Activated CD4-positive, CD25-positive, alpha-beta regulatory T cell (primary cell): Measurements from ENCODE around the gene CYBC1.

Source experiments
- DNase-seq, 4 experiments: peaks; one replicate each; lab custom pipeline; 2025; lab: John Stamatoyannopoulos, UW

CYBC1 gene

DNA sequence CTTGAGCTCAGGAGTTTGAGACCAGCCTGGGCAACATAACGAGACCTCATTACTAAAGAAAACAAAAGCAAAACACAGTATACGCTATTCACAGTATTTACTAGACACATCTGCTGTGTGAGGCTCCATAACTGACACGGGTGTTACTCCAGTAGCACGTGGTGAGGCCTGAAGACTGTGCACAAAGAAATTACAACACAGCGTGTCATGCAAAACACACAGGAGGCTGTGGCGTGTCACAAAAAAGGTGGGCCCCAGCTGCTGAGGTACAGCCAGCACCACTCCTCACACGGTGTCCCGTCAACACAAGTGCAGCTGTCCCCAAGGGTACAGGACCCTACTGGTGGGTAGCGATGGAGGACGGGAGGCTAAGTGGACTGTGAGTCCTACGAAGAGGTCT lies 2.7 kb downstream of the CYBC1 start:
- no peak for DNase-seq

DNA sequence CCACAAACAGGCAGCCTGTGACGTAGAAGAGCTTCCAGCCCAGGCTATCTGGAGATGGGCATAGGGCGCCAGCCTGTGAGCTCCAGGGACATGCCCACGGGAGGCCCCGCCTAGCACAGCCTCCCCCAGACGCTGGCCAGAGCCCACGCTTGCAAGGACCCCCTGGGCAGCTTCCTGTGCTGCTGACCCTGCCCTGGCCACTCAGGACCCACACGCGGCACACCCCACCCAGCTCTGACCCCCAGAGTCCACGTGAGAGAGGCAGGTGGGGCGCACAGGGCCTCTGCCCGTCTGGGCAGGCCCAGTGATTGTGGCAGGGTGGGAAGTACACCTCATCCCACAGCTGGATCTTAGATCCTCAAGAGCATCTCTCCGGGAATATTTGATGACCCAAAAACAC lies 3.9 kb downstream of the CYBC1 start:
- DNase-seq = no peak

DNA sequence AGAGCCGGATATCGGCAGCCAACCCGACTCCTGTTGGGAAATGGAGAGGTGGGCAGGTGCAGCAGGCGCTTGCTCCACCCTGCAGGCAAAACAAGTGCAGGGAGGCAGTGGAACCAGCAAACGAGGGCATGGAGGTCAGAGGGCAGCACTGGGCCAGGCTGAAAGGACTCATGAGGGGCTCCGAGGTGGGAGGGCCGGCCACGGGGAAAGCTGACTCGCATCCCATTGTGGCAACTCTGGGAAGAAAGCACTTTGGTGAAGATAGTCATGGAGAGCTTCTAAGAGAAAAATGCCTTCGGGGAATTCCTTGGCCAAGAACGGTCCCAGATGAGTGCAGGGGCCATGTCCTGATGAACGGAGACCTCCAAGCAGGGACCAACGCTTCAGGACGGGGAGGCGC lies 4.4 kb downstream of the CYBC1 start:
- DNase-seq = no peak

DNA sequence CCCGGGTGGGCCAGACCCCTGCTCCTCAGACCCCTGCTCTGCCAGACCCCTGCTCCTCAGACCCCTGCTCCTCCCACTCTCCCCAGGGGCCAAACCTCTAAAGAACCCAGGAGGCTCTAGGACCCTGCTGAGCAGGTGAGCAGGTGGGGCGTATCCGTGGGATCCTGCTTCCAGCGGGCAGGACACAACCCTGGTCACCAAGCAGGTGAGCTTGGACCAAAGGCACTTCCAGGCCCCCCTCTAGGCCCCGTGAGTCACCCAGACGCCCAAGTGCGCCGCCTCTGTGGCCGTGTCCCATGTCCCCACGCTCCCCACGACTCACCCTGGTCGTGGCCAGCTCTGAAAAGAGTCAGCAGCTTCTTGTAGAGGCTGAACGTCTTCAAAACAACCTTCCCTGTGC lies 5.0 kb downstream of the CYBC1 start:
- no peak for DNase-seq

DNA sequence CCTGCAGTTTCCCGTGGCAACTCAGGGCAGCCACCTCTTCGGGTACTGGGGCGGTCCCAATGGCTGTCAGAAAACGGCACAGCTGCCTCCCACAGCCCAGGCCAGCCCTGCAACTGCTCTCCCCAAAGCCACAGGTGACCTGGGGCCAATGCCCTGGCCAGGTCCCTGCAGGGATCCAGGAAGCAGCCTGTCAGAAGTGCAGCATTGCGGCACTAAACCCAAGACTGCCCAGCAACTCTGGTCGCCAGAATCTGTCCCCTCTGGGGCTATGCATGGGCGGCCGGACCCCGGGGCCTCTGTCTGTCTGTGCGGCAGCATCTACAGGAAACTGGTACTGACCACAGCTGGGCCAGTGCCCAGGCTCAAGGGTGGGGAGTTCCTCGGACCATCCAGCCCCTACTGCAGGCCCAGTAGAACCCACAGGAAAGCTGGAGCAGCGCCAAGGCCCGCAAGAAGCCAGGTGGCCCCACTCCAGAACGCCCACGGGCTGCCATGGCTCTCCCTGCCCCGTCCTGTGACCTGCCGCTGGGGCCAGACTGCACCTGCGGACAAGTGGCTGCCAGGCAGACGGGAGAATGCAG lies 5.5 kb downstream of the CYBC1 start:
- no peak for DNase-seq

DNA sequence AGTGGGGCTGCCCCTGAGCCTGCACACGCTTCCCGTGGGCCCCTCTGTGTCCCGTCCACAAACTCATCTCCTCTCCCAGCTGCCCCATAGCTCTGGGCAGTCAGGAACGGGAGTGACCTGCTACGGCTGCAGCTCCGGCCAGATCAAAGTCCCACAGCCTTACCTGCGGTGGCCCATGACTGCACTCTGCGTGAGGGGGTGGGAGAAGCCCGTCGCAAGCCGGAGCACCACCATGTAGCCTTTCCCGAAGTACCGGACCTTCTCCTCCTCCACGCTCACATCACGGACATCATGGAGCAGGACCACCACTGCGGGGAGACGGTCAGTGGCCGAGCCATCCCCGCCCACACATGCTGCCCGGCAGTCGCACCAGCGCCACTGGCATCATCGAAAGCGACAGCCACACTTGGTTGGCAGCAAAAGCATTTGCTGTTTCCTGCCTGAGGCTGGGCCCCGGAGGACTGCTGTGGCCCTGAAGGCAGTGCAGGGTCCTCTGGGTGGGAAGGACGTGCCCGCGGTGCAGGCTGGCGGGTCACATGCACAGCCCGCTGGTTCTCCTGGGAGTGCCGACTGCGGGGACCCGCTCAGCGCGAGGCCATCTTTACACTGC lies 6.2 kb downstream of the CYBC1 start:
- DNase-seq = no peak

DNA sequence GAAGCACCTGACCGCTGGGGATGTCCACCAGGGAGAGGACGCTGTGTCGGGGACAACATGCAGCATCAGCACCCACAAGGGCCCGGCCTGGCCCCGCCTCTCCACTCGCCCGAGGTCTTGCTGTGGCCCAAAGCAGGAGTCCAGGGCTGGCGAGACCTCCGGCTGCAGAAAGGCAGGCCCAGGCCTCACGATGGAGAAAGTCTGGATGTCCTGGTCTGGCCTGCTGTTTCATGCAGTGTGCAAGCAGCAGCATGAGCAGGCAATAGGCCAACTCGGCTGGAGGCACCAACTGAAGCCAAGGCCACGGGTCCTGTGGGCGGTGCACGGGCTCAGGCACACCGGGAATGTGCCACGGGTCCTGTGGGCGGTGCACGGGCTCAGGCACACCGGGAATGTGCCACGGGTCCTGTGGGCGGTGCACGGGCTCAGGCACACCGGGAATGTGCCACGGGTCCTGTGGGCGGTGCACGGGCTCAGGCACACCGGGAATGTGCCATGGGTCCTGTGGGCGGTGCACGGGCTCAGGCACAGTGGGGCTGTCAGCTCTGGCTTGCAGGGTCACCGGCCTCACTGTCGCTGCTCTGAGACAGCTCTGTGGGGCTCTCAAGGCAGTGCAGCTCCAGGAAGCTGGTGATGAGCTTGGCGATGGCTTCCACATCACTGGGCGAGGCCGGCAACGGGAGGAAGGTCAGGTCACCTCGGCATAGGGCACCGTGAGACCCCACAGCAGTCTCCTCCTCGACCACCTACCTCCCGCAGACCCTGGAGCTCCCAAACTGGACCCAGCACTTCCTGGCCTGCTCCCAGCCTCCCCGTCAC lies 6.9 kb downstream of the CYBC1 start:
- DNase-seq = no peak

DNA sequence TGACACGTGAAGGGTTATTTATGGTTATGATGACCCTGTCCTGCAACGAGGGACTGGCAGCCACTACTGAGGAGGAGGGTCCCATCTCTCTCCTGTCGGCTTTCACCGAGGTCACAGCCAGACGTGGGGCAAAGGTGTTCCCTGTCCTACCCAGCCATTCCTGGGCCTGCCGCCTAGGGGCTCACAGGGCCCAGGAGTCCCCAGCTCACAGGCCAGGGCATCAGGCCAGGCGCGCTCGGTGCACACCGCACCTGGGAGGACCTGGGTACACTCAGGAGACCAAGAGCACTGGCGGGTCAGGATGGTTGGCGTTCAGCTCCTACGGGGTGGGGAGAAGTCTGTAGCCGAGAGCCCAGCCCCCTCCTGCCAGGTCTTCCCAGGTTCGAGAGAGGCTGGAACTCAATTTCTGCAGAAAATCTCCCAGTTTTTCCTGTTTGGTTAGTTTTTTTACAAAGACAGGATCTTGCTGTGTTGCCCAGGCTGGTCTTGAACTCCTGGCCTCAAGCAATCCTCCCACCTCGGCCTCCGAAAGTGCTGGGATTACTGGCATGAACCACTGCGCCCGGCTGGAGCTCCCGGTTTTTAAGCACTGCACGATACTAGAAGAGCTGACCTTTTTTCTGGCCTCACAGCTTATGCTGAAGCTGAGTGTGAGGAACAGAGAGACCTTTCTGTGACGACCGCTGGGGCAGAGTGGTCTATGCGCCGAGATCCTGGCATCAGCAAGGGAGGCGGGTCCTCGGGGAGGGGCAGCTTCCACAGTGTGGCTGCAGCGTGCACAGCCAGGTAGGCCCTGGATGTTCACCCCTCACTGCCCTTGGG lies 7.7 kb downstream of the CYBC1 start:
- no peak for DNase-seq

- no peak for DNase-seq
Observed at GRCh38 chr17:82441691-82442487, 8.7 kb downstream of the CYBC1 start.

GRCh38 chr17:82440991-82441627 lies 9.4 kb downstream of the CYBC1 start:
- no peak for DNase-seq

DNA sequence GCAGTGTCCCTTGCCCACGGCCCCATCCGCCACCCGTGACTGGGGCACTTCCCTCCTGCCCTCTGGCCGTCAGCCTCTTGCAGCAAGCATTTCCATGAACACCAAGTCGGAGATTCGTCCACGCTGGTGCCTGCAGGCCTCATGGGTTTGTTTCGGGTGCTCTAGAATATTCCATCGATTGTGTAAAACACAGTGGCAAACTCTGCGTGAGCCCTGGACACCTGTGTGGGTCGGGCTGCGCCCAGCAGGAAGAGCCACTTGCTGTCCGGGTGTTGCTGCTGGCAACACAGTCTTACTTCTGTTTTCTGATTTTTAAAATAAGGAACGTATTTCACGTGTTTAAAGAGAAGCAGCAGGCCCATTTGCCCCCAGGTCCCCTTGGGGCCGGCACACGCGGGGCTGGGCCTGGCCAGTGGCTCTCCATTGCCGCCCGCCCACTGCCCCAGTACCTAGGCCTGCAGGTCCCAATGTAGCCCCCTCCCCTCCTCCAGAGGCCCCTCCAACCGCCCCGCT lies 10.0 kb downstream of the CYBC1 start:
- no peak for DNase-seq

DNA sequence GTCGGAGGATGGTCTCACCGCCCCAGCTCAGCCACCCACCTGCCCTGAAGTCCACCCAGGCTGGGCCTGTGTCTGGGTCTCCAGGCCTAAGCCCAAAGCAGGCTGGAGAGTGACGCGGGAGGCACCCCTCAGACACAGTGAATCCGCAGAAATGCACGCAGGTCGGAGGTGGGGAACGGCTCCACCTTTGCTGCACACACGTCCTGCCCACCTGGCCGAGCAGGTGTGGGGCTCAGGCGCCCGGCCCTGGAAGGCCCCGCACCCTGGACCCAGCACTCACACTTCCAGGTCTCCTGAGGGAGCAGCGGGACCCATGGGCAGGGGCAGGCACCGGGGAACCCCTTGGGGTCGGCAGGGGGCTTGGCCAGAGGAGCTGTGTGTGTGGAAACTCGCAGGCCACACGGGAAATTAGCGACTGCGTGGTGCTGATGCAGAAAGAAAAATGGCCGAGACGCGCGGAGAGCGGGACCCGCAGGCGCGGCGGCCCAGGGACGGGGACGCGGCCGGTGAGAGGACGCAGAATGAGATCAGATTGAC lies 10.7 kb downstream of the CYBC1 start:
- DNase-seq = no peak

- no peak for DNase-seq
Observed at GRCh38 chr17:82439194-82439828, 11.2 kb downstream of the CYBC1 start.

GRCh38 chr17:82438401-82439193 lies 12.0 kb downstream of the CYBC1 start:
- DNase-seq = no peak

- no peak for DNase-seq
Observed at GRCh38 chr17:82437325-82437668, 13.3 kb downstream of the CYBC1 start.

DNA sequence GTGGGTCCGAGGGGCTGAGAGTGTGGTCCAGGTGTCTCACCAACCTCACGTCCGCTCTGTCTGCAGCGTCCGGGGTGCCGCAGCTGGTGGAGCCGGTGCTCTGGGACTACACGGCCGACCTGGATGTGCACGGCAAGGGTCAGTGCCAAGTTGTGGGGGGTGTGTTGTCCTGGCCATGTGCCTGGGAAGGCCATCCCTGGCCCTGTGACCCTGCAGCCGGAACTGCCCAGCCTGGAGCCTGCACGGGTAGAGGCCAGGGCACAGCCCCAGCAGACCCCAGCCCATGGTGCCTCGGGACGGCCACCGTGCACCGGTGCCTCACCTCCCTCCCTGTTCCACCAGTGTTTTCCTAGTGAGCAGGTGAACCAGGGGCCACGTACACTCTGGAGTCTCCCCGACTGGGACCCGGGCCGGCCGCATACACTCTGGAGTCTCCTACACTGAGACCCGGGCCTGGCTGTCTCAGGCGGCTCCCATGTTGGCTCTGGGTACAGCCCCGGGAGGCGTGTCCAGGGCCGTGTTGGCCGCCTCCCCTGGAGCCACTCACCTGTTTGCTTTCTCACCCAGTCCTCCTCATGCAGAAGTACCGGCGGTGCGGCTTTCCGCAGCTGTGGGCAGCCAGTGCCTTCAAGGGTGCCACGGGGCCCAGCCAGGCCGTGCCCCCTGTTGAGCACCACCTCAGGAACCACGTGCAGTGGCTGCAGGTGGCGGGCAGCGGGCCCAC lies 13.8 kb downstream of the CYBC1 start:
- no peak for DNase-seq

DNA sequence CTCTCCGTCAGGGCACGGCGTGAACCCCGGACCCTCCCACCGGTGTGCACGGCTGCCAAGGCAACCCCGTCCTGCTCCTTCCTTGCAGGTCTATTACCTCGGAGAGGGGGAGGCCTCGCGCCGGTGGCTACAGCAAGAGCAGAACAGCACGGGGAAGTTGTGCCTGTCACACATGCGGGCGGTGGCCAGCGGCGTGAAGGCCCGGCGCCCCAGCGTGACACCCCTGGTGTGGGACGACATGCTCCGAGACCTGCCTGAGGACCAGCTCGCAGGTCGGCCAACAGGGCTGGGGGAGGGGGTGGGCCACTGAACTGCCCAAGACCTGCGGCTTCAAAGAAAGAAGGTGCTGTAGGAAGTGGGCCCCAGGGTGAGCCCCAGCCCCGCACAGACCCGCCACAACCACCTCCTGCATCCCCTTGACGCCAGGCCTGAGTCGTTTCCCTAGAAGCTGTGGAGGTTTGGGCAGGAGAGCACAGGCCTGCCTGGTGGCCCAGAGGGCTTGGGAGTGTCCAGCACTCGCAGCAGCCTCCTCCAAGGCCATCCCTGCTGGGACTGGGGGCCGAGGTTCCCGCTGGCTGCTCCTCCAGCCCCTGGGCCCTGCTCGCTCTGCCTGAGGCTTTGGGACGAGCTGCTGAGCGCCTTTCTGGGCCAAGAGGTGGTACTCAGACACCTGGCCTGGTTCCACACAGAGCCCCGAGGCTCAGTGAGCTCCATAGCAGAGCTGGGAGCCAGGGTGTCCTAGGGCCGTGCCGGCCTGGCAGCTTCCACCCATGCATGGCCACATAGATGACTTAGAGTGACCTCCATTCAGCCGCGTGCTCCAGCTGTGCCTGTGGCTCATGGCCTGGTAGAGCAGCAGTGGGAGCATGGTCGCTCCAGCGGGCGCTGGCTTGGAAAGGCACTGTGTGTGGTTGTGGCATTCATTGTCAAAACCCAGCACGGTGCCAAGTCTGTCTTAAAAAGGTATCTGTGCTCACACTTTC lies 14.7 kb downstream of the CYBC1 start:
- DNase-seq = no peak

- DNase-seq = no peak
Observed at GRCh38 chr17:82435103-82435502, 15.4 kb downstream of the CYBC1 start.
